Measurements from ENCODE around the gene RNU5B-1.

- TF ChIP-seq FOXA1 (IDR thresholded peaks at IDR 0.05) (no peak), CTCF (IDR thresholded peaks at IDR 0.05; ENCODE audit: low read depth, low read length, missing input control) (no peak), MAX (IDR thresholded peaks at IDR 0.05) (no peak), YY1 (IDR thresholded peaks at IDR 0.05) (no peak)
Measured at GRCh38 chr15:65332391-65333147, 28.1 kb downstream of the RNU5B-1 start.

Measured in liver (tissue), 2 donors.